AG08396 (cell line): Measurements from ENCODE around the gene KCTD16.

ENCODE experiments used
- DNase-seq: peaks from one replicate; pipeline ENCODE4 v3.0.0; 2012; ENCODE audit warnings: low spot score, mixed read lengths

The KCTD16 gene

GRCh38 chr5:144284931-144285502, 114.3 kb downstream of the KCTD16 start:
- no peak for DNase-seq

- DNase-seq = no peak
Observed at GRCh38 chr5:144289277-144289676, 118.6 kb downstream of the KCTD16 start.

- DNase-seq = no peak
Observed at GRCh38 chr5:144292029-144292428, 121.4 kb downstream of the KCTD16 start.

GRCh38 chr5:144295284-144295683, 124.6 kb downstream of the KCTD16 start:
- DNase-seq = no peak

- DNase-seq = no peak
Observed at GRCh38 chr5:144297081-144297480, 126.4 kb downstream of the KCTD16 start.

- no peak for DNase-seq
Observed at GRCh38 chr5:144298658-144299057, 128.0 kb downstream of the KCTD16 start.

GRCh38 chr5:144304688-144305087, 134.0 kb downstream of the KCTD16 start:
- DNase-seq = no peak

- no peak for DNase-seq
Observed at GRCh38 chr5:144307736-144308135, 137.1 kb downstream of the KCTD16 start.

- DNase-seq = no peak
Observed at GRCh38 chr5:144308174-144308573, 137.5 kb downstream of the KCTD16 start.

- DNase-seq = no peak
Observed at GRCh38 chr5:144308906-144309670, 138.4 kb downstream of the KCTD16 start.

- DNase-seq = no peak
Observed at GRCh38 chr5:144310621-144311020, 139.9 kb downstream of the KCTD16 start.

GRCh38 chr5:144313147-144313726, 142.6 kb downstream of the KCTD16 start:
- no peak for DNase-seq

- no peak for DNase-seq
Observed at GRCh38 chr5:144315026-144315425, 144.4 kb downstream of the KCTD16 start.

GRCh38 chr5:144315994-144316634, 145.4 kb downstream of the KCTD16 start:
- no peak for DNase-seq

GRCh38 chr5:144318011-144318410, 147.3 kb downstream of the KCTD16 start:
- no peak for DNase-seq

GRCh38 chr5:144318460-144318859, 147.8 kb downstream of the KCTD16 start:
- DNase-seq = no peak

GRCh38 chr5:144323181-144323580, 152.5 kb downstream of the KCTD16 start:
- DNase-seq = no peak

GRCh38 chr5:144325532-144325931, 154.9 kb downstream of the KCTD16 start:
- no peak for DNase-seq

- no peak for DNase-seq
Observed at GRCh38 chr5:144328494-144328893, 157.8 kb downstream of the KCTD16 start.

- DNase-seq = no peak
Observed at GRCh38 chr5:144328980-144329379, 158.3 kb downstream of the KCTD16 start.

GRCh38 chr5:144329681-144330080, 159.0 kb downstream of the KCTD16 start:
- DNase-seq = no peak

GRCh38 chr5:144331361-144331760, 160.7 kb downstream of the KCTD16 start:
- no peak for DNase-seq

GRCh38 chr5:144332265-144332664, 161.6 kb downstream of the KCTD16 start:
- no peak for DNase-seq
